ENCODE data around the gene TTC24.

The TTC24 gene

GRCh38 chr1:156547434-156547833, 32.1 kb upstream of the TTC24 start:
- no peak for TF ChIP-seq CTCF (conservative IDR thresholded peaks at IDR 0.05; ENCODE audit: low read depth)
- H3K27ac ChIP-seq = no peak overlapping the region
- POLR2A ChIA-PET (ENCODE audit: low non-redundant PET) = no interaction called here
- DNase-seq (ENCODE audit: low spot score) = no peak
- CTCF ChIA-PET = interaction anchor here (0.6 kb wide), 1 partner anchor 67 kb away, joined by 5 read pairs; no protein-coding TSS in a partner anchor

- POLR2A ChIA-PET (ENCODE audit: low non-redundant PET) = no interaction called here
- no peak for DNase-seq (ENCODE audit: low spot score)
Measured at GRCh38 chr1:156547982-156548381, 31.5 kb upstream of the TTC24 start.

GRCh38 chr1:156549390-156549789, 30.1 kb upstream of the TTC24 start:
- H3K27ac ChIP-seq = no peak overlapping the region
- DNase-seq (ENCODE audit: low spot score) = no peak
- POLR2A ChIA-PET (ENCODE audit: low non-redundant PET) = no interaction called here
- TF ChIP-seq CTCF (conservative IDR thresholded peaks at IDR 0.05; ENCODE audit: low read depth) = no peak
- CTCF ChIA-PET = interaction anchor here (0.7 to 1.0 kb wide), 2 partner anchors 103 to 163 kb away, joined by 3 to 4 read pairs; no protein-coding TSS in a partner anchor

More at GRCh38 chr1:156547982-156548381, 31.5 kb upstream of the TTC24 start:
- CTCF ChIA-PET = interaction anchor here (0.6 kb wide), 1 partner anchor 67 kb away, joined by 5 read pairs; no protein-coding TSS in a partner anchor
- no peak overlapping the region for H3K27ac ChIP-seq
- TF ChIP-seq CTCF (conservative IDR thresholded peaks at IDR 0.05; ENCODE audit: low read depth) = no peak

GRCh38 chr1:156549831-156550230, 29.7 kb upstream of the TTC24 start:
- ChIA-PET POLR2A (ENCODE audit: low non-redundant PET) (no interaction called here), CTCF (interaction anchor here (0.6 to 1.0 kb wide), 3 partner anchors 69 to 164 kb away, joined by 3 to 4 read pairs (median 3); partner anchors contain the start of gene HAPLN2)
- H3K27ac ChIP-seq = peak overlapping the region; percentile 22; the same call in 1 of the 2 replicates
- TF ChIP-seq CTCF (conservative IDR thresholded peaks at IDR 0.05; ENCODE audit: low read depth) = no peak
- DNase-seq (ENCODE audit: low spot score) = no peak

GRCh38 chr1:156550346-156550745, 29.2 kb upstream of the TTC24 start:
- DNase-seq (ENCODE audit: low spot score) = no peak
- ChIA-PET POLR2A (ENCODE audit: low non-redundant PET) (no interaction called here), CTCF (interaction anchor here (0.6 to 1.0 kb wide), 2 partner anchors 68 to 104 kb away, joined by 3 read pairs; partner anchors contain the start of gene HAPLN2)
- no peak for TF ChIP-seq CTCF (conservative IDR thresholded peaks at IDR 0.05; ENCODE audit: low read depth)
- peak overlapping the region; percentile 22; the same call in 1 of the 2 replicates for H3K27ac ChIP-seq

- peak overlapping the region; percentile 33 for H3K27ac ChIP-seq
- CTCF ChIA-PET = interaction anchor here (1.4 kb wide), 1 partner anchor 12 kb away, joined by 5 read pairs; no protein-coding TSS in a partner anchor
- POLR2A ChIA-PET (ENCODE audit: low non-redundant PET) = no interaction called here
- no peak for DNase-seq (ENCODE audit: low spot score)
- TF ChIP-seq CTCF (conservative IDR thresholded peaks at IDR 0.05; ENCODE audit: low read depth) = no peak
Measured at GRCh38 chr1:156551066-156551643, 28.4 kb upstream of the TTC24 start.

All from RWPE1 (cell line).